Measurements from ENCODE around the gene TSFM. TPM values are rescaled to one million over a fixed set of nuclear protein-coding genes. Genes with fewer than 3 reads are reported as not detected.
A peak's percentile ranks its signal among the peaks of the same experiment; 100 is the strongest.

Gene TSFM
- total and polyA plus RNA-seq, 9 of the 15 experiments (the other 6 are each of a cell fraction or from before 2014, with no cell fraction given), result 44.6 to 198 (median 60.2) TPM

DNA sequence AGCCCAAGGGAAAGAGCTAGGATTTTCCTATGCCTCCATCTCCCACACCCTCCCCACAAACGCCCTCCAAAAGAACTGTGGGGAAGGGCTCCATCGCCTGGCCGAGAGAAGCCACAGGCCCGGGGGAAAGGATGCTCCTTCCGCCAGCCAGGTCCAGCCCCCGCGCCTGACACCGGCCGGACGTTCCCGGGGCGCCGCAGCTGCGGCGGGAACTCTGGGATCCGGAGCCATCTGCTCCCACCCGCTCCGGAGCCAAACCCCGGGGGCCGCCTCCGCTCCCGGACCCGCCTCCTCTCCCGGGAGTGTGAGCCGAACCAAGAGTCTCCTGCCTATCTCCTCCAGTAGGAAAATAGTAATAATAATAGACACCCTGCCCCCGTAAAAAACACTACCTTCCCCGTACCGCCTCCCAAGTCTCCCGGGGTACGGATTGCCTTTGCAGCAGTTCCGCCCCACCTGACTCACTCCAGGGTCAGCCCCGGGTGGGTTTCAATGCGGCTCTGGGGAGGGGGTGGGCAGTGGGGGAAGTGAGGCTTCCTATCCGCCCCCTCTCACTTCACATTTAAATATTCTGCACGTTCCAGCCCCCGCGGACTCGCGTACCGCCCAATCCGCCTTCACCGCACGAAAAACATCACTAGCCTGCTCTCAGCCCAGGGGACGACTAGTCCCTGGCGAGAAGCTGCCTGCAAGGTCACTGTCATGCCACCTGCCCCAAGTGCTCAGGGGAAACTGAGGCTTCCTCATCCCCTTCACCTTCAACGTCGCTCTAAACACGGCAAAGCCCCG, 46.4 kb upstream of the TSFM start (continued):
- TF ChIP-seq CHD1 (IDR thresholded peaks at IDR 0.05; ENCODE audit: low read length) (no peak), ZBTB11 (CRISPR knock-in tag; IDR thresholded peaks at IDR 0.05) (peak in 1 of 3 experiments; percentile 39; a peak in 1 of 6 replicates), ZNF77 (CRISPR knock-in tag; IDR thresholded peaks at IDR 0.05) (no peak), SMAD4 (CRISPR knock-in tag; conservative IDR thresholded peaks at IDR 0.05) (no peak), MCM2 (IDR thresholded peaks at IDR 0.05; ENCODE audit: low read depth) (no peak), NFRKB (IDR thresholded peaks at IDR 0.05; ENCODE audit: low read depth) (no peak), CBX3 (IDR thresholded peaks at IDR 0.05; ENCODE audit: borderline replicate concordance in 1 of 2, low read length in 2 of 2) (peak in 1 of 2 experiments; percentile 23; a peak in 1 of 3 replicates), RBM25 (IDR thresholded peaks at IDR 0.05; ENCODE audit: low read depth, low read length, severe bottlenecking) (no peak), ZNF785 (CRISPR knock-in tag; IDR thresholded peaks at IDR 0.05) (no peak), FOSL1 (tag; conservative IDR thresholded peaks at IDR 0.05) (peak; percentile 24; the same call in 1 of the 2 replicates), ZNF354B (CRISPR knock-in tag; IDR thresholded peaks at IDR 0.05) (no peak), E2F3 (CRISPR knock-in tag; IDR thresholded peaks at IDR 0.05) (0 out of 2 replicates have a peak, but pooled peaks have one; percentile 75), TAF7 (tag; IDR thresholded peaks at IDR 0.05) (no peak), STAT5B (CRISPR knock-in tag; IDR thresholded peaks at IDR 0.05) (no peak), DLX4 (CRISPR knock-in tag; IDR thresholded peaks at IDR 0.05) (no peak), ZNF764 (CRISPR knock-in tag; IDR thresholded peaks at IDR 0.05; ENCODE audit: low read depth) (no peak), NR3C1 (CRISPR knock-in tag; IDR thresholded peaks at IDR 0.05) (no peak), TRIM24 (IDR thresholded peaks at IDR 0.05) (peak in 1 of 2 experiments; percentile 31; a peak in 1 of 4 replicates), ZNF699 (CRISPR knock-in tag; IDR thresholded peaks at IDR 0.05; ENCODE audit: insufficient replicate concordance) (no peak)
- TF ChIP-seq, protein P1, sequence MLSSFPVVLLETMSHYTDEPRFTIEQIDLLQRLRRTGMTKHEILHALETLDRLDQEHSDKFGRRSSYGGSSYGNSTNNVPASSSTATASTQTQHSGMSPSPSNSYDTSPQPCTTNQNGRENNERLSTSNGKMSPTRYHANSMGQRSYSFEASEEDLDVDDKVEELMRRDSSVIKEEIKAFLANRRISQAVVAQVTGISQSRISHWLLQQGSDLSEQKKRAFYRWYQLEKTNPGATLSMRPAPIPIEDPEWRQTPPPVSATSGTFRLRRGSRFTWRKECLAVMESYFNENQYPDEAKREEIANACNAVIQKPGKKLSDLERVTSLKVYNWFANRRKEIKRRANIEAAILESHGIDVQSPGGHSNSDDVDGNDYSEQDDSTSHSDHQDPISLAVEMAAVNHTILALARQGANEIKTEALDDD (IDR thresholded peaks at IDR 0.05), result 0 out of 2 replicates have a peak, but pooled peaks have one; percentile 40
- TF ChIP-seq, protein P2, sequence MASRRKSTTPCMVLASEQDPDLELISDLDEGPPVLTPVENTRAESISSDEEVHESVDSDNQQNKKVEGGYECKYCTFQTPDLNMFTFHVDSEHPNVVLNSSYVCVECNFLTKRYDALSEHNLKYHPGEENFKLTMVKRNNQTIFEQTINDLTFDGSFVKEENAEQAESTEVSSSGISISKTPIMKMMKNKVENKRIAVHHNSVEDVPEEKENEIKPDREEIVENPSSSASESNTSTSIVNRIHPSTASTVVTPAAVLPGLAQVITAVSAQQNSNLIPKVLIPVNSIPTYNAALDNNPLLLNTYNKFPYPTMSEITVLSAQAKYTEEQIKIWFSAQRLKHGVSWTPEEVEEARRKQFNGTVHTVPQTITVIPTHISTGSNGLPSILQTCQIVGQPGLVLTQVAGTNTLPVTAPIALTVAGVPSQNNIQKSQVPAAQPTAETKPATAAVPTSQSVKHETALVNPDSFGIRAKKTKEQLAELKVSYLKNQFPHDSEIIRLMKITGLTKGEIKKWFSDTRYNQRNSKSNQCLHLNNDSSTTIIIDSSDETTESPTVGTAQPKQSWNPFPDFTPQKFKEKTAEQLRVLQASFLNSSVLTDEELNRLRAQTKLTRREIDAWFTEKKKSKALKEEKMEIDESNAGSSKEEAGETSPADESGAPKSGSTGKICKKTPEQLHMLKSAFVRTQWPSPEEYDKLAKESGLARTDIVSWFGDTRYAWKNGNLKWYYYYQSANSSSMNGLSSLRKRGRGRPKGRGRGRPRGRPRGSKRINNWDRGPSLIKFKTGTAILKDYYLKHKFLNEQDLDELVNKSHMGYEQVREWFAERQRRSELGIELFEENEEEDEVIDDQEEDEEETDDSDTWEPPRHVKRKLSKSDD (conservative IDR thresholded peaks at IDR 0.05; ENCODE audit: low read length), result no peak

Data from K562 (cell line).